ENCODE measurements around the gene PRDM2.
A peak's percentile ranks its signal among the peaks of the same experiment; 100 is the strongest.

PRDM2 gene

GRCh38 chr1:13725714-13726175 lies 25.8 kb downstream of the PRDM2 start:
- DNase-seq (ENCODE audit: low spot score), result peak; percentile 31
- peak; percentile 47 for TF ChIP-seq CTCF (IDR thresholded peaks at IDR 0.05; ENCODE audit: extremely low read depth, missing control alignments)

- no peak for TF ChIP-seq CTCF (IDR thresholded peaks at IDR 0.05; ENCODE audit: extremely low read depth, missing control alignments)
- DNase-seq (ENCODE audit: low spot score), result no peak
These were observed 28.2 kb downstream of the PRDM2 start for GRCh38 chr1:13728091-13728715.

- no peak for DNase-seq (ENCODE audit: low spot score)
- TF ChIP-seq CTCF (IDR thresholded peaks at IDR 0.05; ENCODE audit: extremely low read depth, missing control alignments), result no peak
These were observed 30.3 kb downstream of the PRDM2 start for GRCh38 chr1:13730291-13730690.

GRCh38 chr1:13730751-13731482 lies 30.9 kb downstream of the PRDM2 start:
- peak; percentile 82 for DNase-seq (ENCODE audit: low spot score)
- no peak for TF ChIP-seq CTCF (IDR thresholded peaks at IDR 0.05; ENCODE audit: extremely low read depth, missing control alignments)

- DNase-seq (ENCODE audit: low spot score), result no peak
- TF ChIP-seq CTCF (IDR thresholded peaks at IDR 0.05; ENCODE audit: extremely low read depth, missing control alignments), result no peak
These were observed 31.9 kb downstream of the PRDM2 start for GRCh38 chr1:13731897-13732296.

GRCh38 chr1:13732971-13733667 lies 33.1 kb downstream of the PRDM2 start:
- peak; percentile 34 for DNase-seq (ENCODE audit: low spot score)
- no peak for TF ChIP-seq CTCF (IDR thresholded peaks at IDR 0.05; ENCODE audit: extremely low read depth, missing control alignments)

- DNase-seq (ENCODE audit: low spot score), result no peak
- no peak for TF ChIP-seq CTCF (IDR thresholded peaks at IDR 0.05; ENCODE audit: extremely low read depth, missing control alignments)
These were observed 33.7 kb downstream of the PRDM2 start for GRCh38 chr1:13733711-13734110.
